GM23248 (cell line): ENCODE data around the gene UNC50. TPM values are rescaled to one million over a fixed set of nuclear protein-coding genes. Genes with fewer than 3 reads are reported as not detected.

ENCODE experiments used
- DNase-seq: peaks from one replicate; pipeline ENCODE4 v3.0.0-alpha.2; 2015
- H2AFZ ChIP-seq: fragments of 200-600 bp; sonication (generic); 2 replicates; pipeline ENCODE4 v1.6.1; 2016; ENCODE audit warnings: antibody characterized with exemption
- H3F3A ChIP-seq: fragments of 200-600 bp; sonication (generic); 2 replicates; pipeline ENCODE4 v1.6.1; 2016; ENCODE audit warnings: mild to moderate bottlenecking, antibody characterized with exemption, mixed run types; ENCODE audit not compliant: insufficient read depth
- H3K27ac ChIP-seq: fragments of 200-600 bp; sonication (generic); 2 replicates; pipeline ENCODE4 v1.5.1; 2016; ENCODE audit warnings: mild to moderate bottlenecking
- H3K27me3 ChIP-seq: fragments of 200-600 bp; sonication (generic); replicated peaks from 2 replicates; pipeline ENCODE4 v1.6.1; 2016; ENCODE audit warnings: mild to moderate bottlenecking; ENCODE audit not compliant: insufficient read depth
- H3K36me3 ChIP-seq: fragments of 200-600 bp; sonication (generic); 2 replicates; pipeline ENCODE4 v1.6.1; 2016; ENCODE audit warnings: low read depth, mild to moderate bottlenecking
- H3K4me1 ChIP-seq: fragments of 200-600 bp; sonication (generic); 2 replicates; pipeline ENCODE4 v1.6.1; 2016; ENCODE audit warnings: mild to moderate bottlenecking; ENCODE audit not compliant: insufficient read depth
- H3K4me2 ChIP-seq: fragments of 200-600 bp; sonication (generic); one replicate; pipeline ENCODE4 v1.6.1; 2016; ENCODE audit warnings: mild to moderate bottlenecking; ENCODE audit not compliant: unreplicated experiment
- H3K4me3 ChIP-seq: fragments of 200-600 bp; sonication (generic); 2 replicates; pipeline ENCODE4 v1.5.1; 2016; ENCODE audit warnings: mild to moderate bottlenecking
- H3K79me2 ChIP-seq: fragments of 200-600 bp; sonication (generic); 2 replicates; pipeline ENCODE4 v1.6.1; 2016; ENCODE audit warnings: mild to moderate bottlenecking; ENCODE audit not compliant: insufficient read depth
- H3K9ac ChIP-seq: fragments of 200-600 bp; sonication (generic); 2 replicates; pipeline ENCODE4 v1.6.1; 2016; ENCODE audit warnings: mild to moderate bottlenecking
- H3K9me2 ChIP-seq: fragments of 200-600 bp; sonication (generic); 2 replicates; pipeline ENCODE4 v1.6.1; 2016; ENCODE audit warnings: mixed run types, mild to moderate bottlenecking, moderate library complexity; ENCODE audit not compliant: insufficient read depth
- H3K9me3 ChIP-seq: fragments of 200-600 bp; sonication (generic); one replicate; pipeline ENCODE4 v1.6.1; 2017; ENCODE audit warnings: low read depth
- H4K20me1 ChIP-seq: fragments of 200-600 bp; sonication (generic); 2 replicates; pipeline ENCODE4 v1.6.0; 2016; ENCODE audit not compliant: insufficient read depth
- EZH2 ChIP-seq: fragments of 200-600 bp; sonication (generic); IDR thresholded peaks from 2 replicates; pipeline ENCODE4 v1.6.1; 2018; ENCODE audit warnings: antibody characterized with exemption, mild to moderate bottlenecking; ENCODE audit not compliant: insufficient read depth, poor library complexity, severe bottlenecking
- EZH2phosphoT487 ChIP-seq: fragments of 200-600 bp; sonication (generic); IDR thresholded peaks from 2 replicates; pipeline ENCODE4 v1.6.1; 2018; ENCODE audit warnings: antibody characterized with exemption, moderate library complexity, mild to moderate bottlenecking, low read depth; ENCODE audit not compliant: insufficient read depth
- WGBS, 2 experiments: methylation state at CpG; one replicate each; pipeline ENCODE4 v1.1.6; 2015 to 2017; ENCODE audit warnings: low lambda C conversion rate in 2 of 2, low coverage in 1 of 2; ENCODE audit errors: missing lambda C conversion rate in 2 of 2; 5-methylcytosine and 5-hydroxymethylcytosine counted together
- in situ Hi-C: fragments of 300-500 bp; cut with MboI; formaldehyde crosslinking; loops from 2 replicates; pipeline ENCODE4 v1.15.0; 2020
- polyA plus RNA-seq: library from polyadenylated mRNA; unstranded; fragments of >200 nt; fragmentation: Nextera tagmentation; extraction: Ambion mirVana; gene quantifications from 2 replicates; pipeline ENCODE4 v1.2.1, GENCODE V29; 2016
- total RNA-seq: library from RNA; depleted of rRNA; stranded (reverse); fragments of >200 nt; shearing (Covaris generic); gene quantifications from 2 replicates; pipeline ENCODE4 v1.2.3, GENCODE V29; 2014

Gene UNC50
- total and polyA plus RNA-seq, 2 experiments from 2014 or later: 71.8 to 88.6 TPM

- Histone ChIP-seq H3K9me3 (no peaks in the 10 kb centered on the region), H3K4me3 (no peak overlapping the region), H4K20me1 (no peaks in the 10 kb centered on the region), H3K27me3 (no peaks in the 10 kb centered on the region), H3K9me2 (no peaks in the 10 kb centered on the region), H3K9ac (no peak overlapping the region), H3K4me1 (peaks cover 9% of the 10 kb centered on the region; the same call in 1 of the 2 replicates), H3K27ac (no peak overlapping the region), H3K79me2 (no peaks in the 10 kb centered on the region), H3K36me3 (no peaks in the 10 kb centered on the region), H3K4me2 (no peak overlapping the region), H3F3A (no peaks in the 10 kb centered on the region; the same call in 1 of the 2 replicates), H2AFZ (no peak overlapping the region)
- no peak for DNase-seq
- in situ Hi-C loops: no loop called here
- 72 to 76% methylated on average over 5 of the region's 5 CpGs for WGBS, 2 experiments
- TF ChIP-seq EZH2phosphoT487 (no peak), EZH2 (no peak)
Measured at GRCh38 chr2:98572211-98572610, 36.2 kb upstream of the UNC50 start.

- no peaks in the 10 kb centered on the region; the same call in 1 of the 2 replicates for H3F3A ChIP-seq
- no peak for DNase-seq
- H3K27me3 ChIP-seq: no peaks in the 10 kb centered on the region
- H3K4me2 ChIP-seq: no peak overlapping the region
- no peak overlapping the region for H3K27ac ChIP-seq
- H3K4me1 ChIP-seq: peaks cover 9% of the 10 kb centered on the region; the same call in 1 of the 2 replicates
- no peak overlapping the region for H3K9ac ChIP-seq
- 83 to 90% methylated on average over 15 of the region's 15 CpGs for WGBS, 2 experiments
- TF ChIP-seq EZH2phosphoT487 (no peak), EZH2 (no peak)
- in situ Hi-C loops: no loop called here
- no peak overlapping the region for H2AFZ ChIP-seq
- no peaks in the 10 kb centered on the region for H3K9me2 ChIP-seq
- no peak overlapping the region for H3K4me3 ChIP-seq
- no peaks in the 10 kb centered on the region for H3K9me3 ChIP-seq
- H3K36me3 ChIP-seq: no peaks in the 10 kb centered on the region
- H3K79me2 ChIP-seq: no peaks in the 10 kb centered on the region
- no peaks in the 10 kb centered on the region for H4K20me1 ChIP-seq
Measured at GRCh38 chr2:98572676-98573075, 35.7 kb upstream of the UNC50 start.

DNA sequence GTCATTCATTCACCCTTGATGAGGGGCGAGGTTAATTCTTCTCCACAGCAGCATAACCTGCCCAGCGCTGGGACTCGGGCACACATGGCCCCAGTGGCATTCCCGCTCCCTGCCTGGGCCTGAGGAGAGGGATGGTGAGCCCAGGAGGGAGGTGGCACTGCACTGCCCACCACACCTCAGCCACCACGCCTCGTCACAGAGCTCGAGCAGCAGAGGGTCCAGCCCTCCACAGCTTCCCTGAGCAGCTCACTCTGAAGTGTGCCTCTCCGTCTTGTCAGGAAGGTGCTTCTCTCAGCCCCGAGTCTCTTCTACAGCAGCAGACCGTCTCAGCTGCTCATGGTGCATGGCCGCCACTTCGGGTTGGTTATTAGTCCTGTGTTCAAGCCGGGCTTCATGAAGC, 35.0 kb upstream of the UNC50 start:
- H3K4me1 ChIP-seq: peaks cover 3% of the 10 kb centered on the region; the same call in 1 of the 2 replicates
- DNase-seq: no peak
- no peak overlapping the region for H3K4me3 ChIP-seq
- no peaks in the 10 kb centered on the region for H3K79me2 ChIP-seq
- no peak overlapping the region for H3K4me2 ChIP-seq
- no peaks in the 10 kb centered on the region for H3K9me2 ChIP-seq
- 91% methylated on average over 13 of the region's 13 CpGs for WGBS, 2 experiments
- H3F3A ChIP-seq: no peaks in the 10 kb centered on the region; the same call in 1 of the 2 replicates
- no peaks in the 10 kb centered on the region for H3K9me3 ChIP-seq
- H4K20me1 ChIP-seq: no peaks in the 10 kb centered on the region
- H3K9ac ChIP-seq: no peak overlapping the region
- H3K27ac ChIP-seq: no peak overlapping the region
- in situ Hi-C loops: no loop called here
- TF ChIP-seq EZH2 (no peak), EZH2phosphoT487 (no peak)
- H3K36me3 ChIP-seq: no peaks in the 10 kb centered on the region
- no peaks in the 10 kb centered on the region for H3K27me3 ChIP-seq
- no peak overlapping the region for H2AFZ ChIP-seq

DNA sequence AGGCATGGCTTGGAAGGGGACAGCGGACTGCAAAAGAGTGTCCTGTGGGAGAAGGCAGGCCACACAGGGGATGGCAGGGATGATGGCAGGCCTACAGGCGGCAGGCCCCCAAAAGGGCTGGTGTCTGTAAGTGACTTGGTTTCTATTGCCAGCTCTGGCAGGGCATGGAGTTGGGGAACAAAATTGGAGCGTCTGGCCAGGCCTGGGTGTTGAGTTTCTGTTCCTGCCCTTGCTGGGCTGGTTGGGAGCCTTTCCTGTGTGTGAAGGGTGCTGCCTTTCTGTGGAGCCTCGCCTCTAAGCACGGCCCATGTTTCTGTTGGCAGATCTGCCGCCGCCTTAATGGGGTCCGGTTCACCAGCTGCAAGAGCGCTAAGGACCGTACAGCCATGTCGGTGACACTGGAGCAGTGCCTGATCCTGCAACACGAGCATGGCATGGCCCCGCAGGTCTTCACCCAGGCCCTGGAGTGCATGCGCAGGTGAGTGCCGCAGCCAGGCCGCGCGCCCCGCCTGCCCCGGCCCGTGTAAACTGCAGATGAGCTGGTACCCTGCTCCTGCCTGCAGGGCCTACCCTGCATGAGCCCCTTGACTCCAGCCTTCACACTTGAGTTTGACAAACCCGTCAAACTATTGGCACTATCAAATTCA, 31.6 kb upstream of the UNC50 start:
- 94 to 96% methylated on average over 22 of the region's 22 CpGs for WGBS, 2 experiments
- Histone ChIP-seq H3K4me1 (no peaks in the 10 kb centered on the region), H3K9ac (no peak overlapping the region), H3K9me3 (no peaks in the 10 kb centered on the region), H3K27ac (no peak overlapping the region), H3K79me2 (no peaks in the 10 kb centered on the region), H2AFZ (no peak overlapping the region), H3K4me3 (no peak overlapping the region), H3K27me3 (no peaks in the 10 kb centered on the region), H3K36me3 (no peaks in the 10 kb centered on the region), H3K4me2 (no peak overlapping the region), H3F3A (no peaks in the 10 kb centered on the region), H4K20me1 (no peaks in the 10 kb centered on the region), H3K9me2 (no peaks in the 10 kb centered on the region)
- no peak for DNase-seq
- in situ Hi-C loops: no loop called here
- TF ChIP-seq EZH2 (no peak), EZH2phosphoT487 (no peak)
